G401 (cell line): ENCODE measurements around the gene POC1B. TPM values are rescaled to one million over a fixed set of nuclear protein-coding genes. Genes with fewer than 3 reads are reported as not detected.
"Not testable (repeated sequence)": the region's sequence is repeated elsewhere in the genome, so short reads cannot be mapped to it uniquely, and the experiment has no call there.

Experiments
- DNase-seq: peaks from one replicate; pipeline ENCODE4 v3.0.0-alpha.2; 2015; ENCODE audit warnings: low spot score
- in situ Hi-C: cut with HindIII; loops from 2 replicates; pipeline ENCODE4 v1.10.0; 2016; ENCODE audit warnings: low sequenced_read_pairs, mixed read lengths
- total RNA-seq: library from RNA; depleted of rRNA; stranded (reverse); fragments of >200 nt; shearing (Covaris generic); gene quantifications from 2 replicates; pipeline ENCODE4 v1.2.3, GENCODE V29; 2014

POC1B gene
- total RNA-seq, 1 experiment from 2014 or later, result 72.0 TPM

- no peak for DNase-seq
- in situ Hi-C loops, result loop anchor here (25.0 kb wide), 2 partner anchors 110 to 435 kb away; partner anchors contain the start of gene DUSP6
Measured at GRCh38 chr12:89472508-89472907, 53.3 kb downstream of the POC1B start.

GRCh38 chr12:89470741-89471509, 54.9 kb downstream of the POC1B start:
- in situ Hi-C loops, result loop anchor here (25.0 kb wide), 2 partner anchors 109 to 434 kb away; partner anchors contain the start of gene DUSP6
- DNase-seq, result no peak

- no peak for DNase-seq
- in situ Hi-C loops, result loop anchor here (25.0 kb wide), 2 partner anchors 107 to 432 kb away; partner anchors contain the start of gene DUSP6
Measured at GRCh38 chr12:89469361-89469760, 56.5 kb downstream of the POC1B start.

GRCh38 chr12:89468648-89469326, 57.1 kb downstream of the POC1B start:
- no peak for DNase-seq
- in situ Hi-C loops, result loop anchor here (25.0 kb wide), 2 partner anchors 106 to 431 kb away; partner anchors contain the start of gene DUSP6

- DNase-seq, result no peak
- in situ Hi-C loops, result loop anchor here (25.0 kb wide), 2 partner anchors 106 to 431 kb away; partner anchors contain the start of gene DUSP6
Measured at GRCh38 chr12:89468017-89468416, 57.8 kb downstream of the POC1B start.

- in situ Hi-C loops, result loop anchor here (25.0 kb wide), 2 partner anchors 103 to 428 kb away; partner anchors contain the start of gene DUSP6
- DNase-seq, result no peak
Measured at GRCh38 chr12:89464974-89465592, 60.8 kb downstream of the POC1B start.

- in situ Hi-C loops, result loop anchor here (25.0 kb wide), 2 partner anchors 100 to 425 kb away; partner anchors contain the start of gene DUSP6
- peak; percentile 78 for DNase-seq
Measured at GRCh38 chr12:89461649-89462612, 63.9 kb downstream of the POC1B start.

- in situ Hi-C loops, result loop anchor here (25.0 kb wide), 2 partner anchors 99 to 424 kb away; partner anchors contain the start of gene DUSP6
- DNase-seq, result no peak
Measured at GRCh38 chr12:89461190-89461589, 64.7 kb downstream of the POC1B start.

- in situ Hi-C loops, result loop anchor here (25.0 kb wide), 2 partner anchors 97 to 422 kb away; partner anchors contain the start of gene DUSP6
- DNase-seq, result not testable (repeated sequence)
Measured at GRCh38 chr12:89459279-89459678, 66.6 kb downstream of the POC1B start.

GRCh38 chr12:89456565-89456964, 69.3 kb downstream of the POC1B start:
- in situ Hi-C loops, result loop anchor here (25.0 kb wide), 2 partner anchors 94 to 419 kb away; partner anchors contain the start of gene DUSP6

GRCh38 chr12:89454080-89454848, 71.6 kb downstream of the POC1B start:
- DNase-seq, result peak; percentile 53
- in situ Hi-C loops, result loop anchor here (25.0 kb wide), 2 partner anchors 92 to 417 kb away; partner anchors contain the start of gene DUSP6

More at GRCh38 chr12:89456565-89456964, 69.3 kb downstream of the POC1B start:
- DNase-seq, result no peak

- in situ Hi-C loops, result loop anchor here (25.0 kb wide), 2 partner anchors 91 to 416 kb away; partner anchors contain the start of gene DUSP6
- peak; percentile 61 for DNase-seq
Measured at GRCh38 chr12:89453121-89453978, 72.5 kb downstream of the POC1B start.

- in situ Hi-C loops, result loop anchor here (25.0 kb wide), 2 partner anchors 90 to 415 kb away; partner anchors contain the start of gene DUSP6
- DNase-seq, result peak; percentile 74
Measured at GRCh38 chr12:89451841-89452251, 74.0 kb downstream of the POC1B start.

- DNase-seq, result peak; percentile 58
- in situ Hi-C loops, result loop anchor here (25.0 kb wide), 2 partner anchors 89 to 414 kb away; partner anchors contain the start of gene DUSP6
Measured at GRCh38 chr12:89450907-89451306, 74.9 kb downstream of the POC1B start.

GRCh38 chr12:89448951-89449371, 76.9 kb downstream of the POC1B start:
- DNase-seq, result no peak

GRCh38 chr12:89448526-89448925, 77.3 kb downstream of the POC1B start:
- DNase-seq, result peak; percentile 69
- in situ Hi-C loops, result no loop called here

More at GRCh38 chr12:89448951-89449371, 76.9 kb downstream of the POC1B start:
- in situ Hi-C loops, result no loop called here
